Liver (tissue), 2 donors: ENCODE data around the gene SYNGR3.
A peak's percentile ranks its signal among the peaks of the same experiment; 100 is the strongest.

Experiments used
- CTCF ChIP-seq: fragments of 150-350 bp; IDR thresholded peaks from 2 replicates; pipeline ENCODE4 v1.5.1; 2017; ENCODE audit warnings: improper control_type of control experiment, low read depth, low read length; ENCODE audit not compliant: missing input control
- REST ChIP-seq: IDR thresholded peaks from 2 replicates; pipeline ENCODE4 v1.6.1; 2016; ENCODE audit warnings: antibody characterized with exemption, mild to moderate bottlenecking
- donor health status: healthy.

- TF ChIP-seq REST (peak; percentile 36), CTCF (no peak)
Measured at GRCh38 chr16:2027024-2028010, 37.5 kb downstream of the SYNGR3 start.
